HG02763 (cell line): Measurements from ENCODE around the gene SLC6A16.

Experiments
- ATAC-seq: cut with Tn5 transposase; IDR thresholded peaks from one replicate; pipeline ENCODE4 v1.9.1; 2021; ENCODE audit warnings: mild to moderate bottlenecking, moderate library complexity; ENCODE audit not compliant: unreplicated experiment

SLC6A16 gene

GRCh38 chr19:49347191-49347590 lies 22.2 kb upstream of the SLC6A16 start:
- no peak for ATAC-seq

GRCh38 chr19:49344505-49345423 lies 19.8 kb upstream of the SLC6A16 start:
- no peak for ATAC-seq

GRCh38 chr19:49343123-49343522 lies 18.1 kb upstream of the SLC6A16 start:
- ATAC-seq, result no peak

GRCh38 chr19:49342291-49342721 lies 17.3 kb upstream of the SLC6A16 start:
- ATAC-seq, result no peak

- no peak for ATAC-seq
Observed at GRCh38 chr19:49340865-49341718, 16.1 kb upstream of the SLC6A16 start.

GRCh38 chr19:49340069-49340864 lies 15.3 kb upstream of the SLC6A16 start:
- ATAC-seq, result peak; percentile 69

GRCh38 chr19:49339301-49340068 lies 14.5 kb upstream of the SLC6A16 start:
- ATAC-seq, result no peak

GRCh38 chr19:49338691-49339300 lies 13.8 kb upstream of the SLC6A16 start:
- no peak for ATAC-seq

- no peak for ATAC-seq
Observed at GRCh38 chr19:49338023-49338677, 13.2 kb upstream of the SLC6A16 start.

- no peak for ATAC-seq
Observed at GRCh38 chr19:49337267-49338022, 12.5 kb upstream of the SLC6A16 start.

- ATAC-seq, result no peak
Observed at GRCh38 chr19:49336482-49337266, 11.7 kb upstream of the SLC6A16 start.

GRCh38 chr19:49335784-49336481 lies 10.9 kb upstream of the SLC6A16 start:
- no peak for ATAC-seq

GRCh38 chr19:49335071-49335783 lies 10.2 kb upstream of the SLC6A16 start, which contains the start of gene CD37:
CD37 (plus strand) TSS chr19:49335406; CDS start chr19:49335541, 135 bp downstream.
- ATAC-seq, result no peak

- ATAC-seq, result peak; percentile 39
Observed at GRCh38 chr19:49333811-49334288, 8.9 kb upstream of the SLC6A16 start.

- no peak for ATAC-seq
Observed at GRCh38 chr19:49333418-49333805, 8.4 kb upstream of the SLC6A16 start.
